NCI-H82 (cell line): ENCODE measurements around the gene MITF.
A peak's percentile ranks its signal among the peaks of the same experiment; 100 is the strongest.
"Not testable (repeated sequence)": the region's sequence is repeated elsewhere in the genome, so short reads cannot be mapped to it uniquely, and the experiment has no call there.

Experiments used
- DNase-seq: peaks from one replicate; lab custom pipeline; 2025; lab: John Stamatoyannopoulos, UW

The MITF gene

GRCh38 chr3:69872783-69873378 is 133.6 kb downstream of the MITF start:
- no peak for DNase-seq

- peak; percentile 6 for DNase-seq
These were observed 136.8 kb downstream of the MITF start for GRCh38 chr3:69876073-69876472.

GRCh38 chr3:69878254-69878653 is 139.0 kb downstream of the MITF start:
- DNase-seq, result no peak

- DNase-seq, result no peak
These were observed 139.8 kb downstream of the MITF start for GRCh38 chr3:69879051-69879450.

GRCh38 chr3:69880069-69880640 is 140.9 kb downstream of the MITF start:
- DNase-seq, result no peak

GRCh38 chr3:69881051-69881450 is 141.8 kb downstream of the MITF start:
- no peak for DNase-seq

GRCh38 chr3:69881756-69882428 is 142.6 kb downstream of the MITF start:
- no peak for DNase-seq

GRCh38 chr3:69882560-69882959 is 143.3 kb downstream of the MITF start:
- DNase-seq, result no peak

- DNase-seq, result peak; percentile 12
These were observed 149.0 kb downstream of the MITF start for GRCh38 chr3:69888040-69888942.

GRCh38 chr3:69888943-69889315 is 149.7 kb downstream of the MITF start:
- DNase-seq, result no peak

GRCh38 chr3:69890084-69890483 is 150.8 kb downstream of the MITF start:
- no peak for DNase-seq

GRCh38 chr3:69890691-69891090 is 151.4 kb downstream of the MITF start:
- DNase-seq, result no peak

- DNase-seq, result no peak
These were observed 153.4 kb downstream of the MITF start for GRCh38 chr3:69892706-69893105.

- DNase-seq, result no peak
These were observed 154.0 kb downstream of the MITF start for GRCh38 chr3:69893274-69893673.

GRCh38 chr3:69896095-69896494 is 156.8 kb downstream of the MITF start:
- no peak for DNase-seq

GRCh38 chr3:69900331-69900730 is 161.1 kb downstream of the MITF start:
- no peak for DNase-seq

GRCh38 chr3:69901802-69902201 is 162.5 kb downstream of the MITF start:
- no peak for DNase-seq

GRCh38 chr3:69902386-69902785 is 163.1 kb downstream of the MITF start:
- DNase-seq, result no peak

GRCh38 chr3:69906351-69906966 is 167.2 kb downstream of the MITF start:
- DNase-seq, result no peak

- no peak for DNase-seq
These were observed 168.3 kb downstream of the MITF start for GRCh38 chr3:69907554-69907953.

- not testable (repeated sequence) for DNase-seq
These were observed 170.6 kb downstream of the MITF start for GRCh38 chr3:69909859-69910258.

GRCh38 chr3:69913422-69913821 is 174.2 kb downstream of the MITF start:
- no peak for DNase-seq
